Choroid plexus epithelial cell (primary cell): Measurements from ENCODE around the gene PARD3.

ENCODE experiments used
- DNase-seq: peaks from one replicate; pipeline ENCODE4 v3.0.0-alpha.2; 2010; ENCODE audit warnings: low read depth
- H3K4me3 ChIP-seq: 2 replicates; pipeline ENCODE4 v1.5.1; 2011; ENCODE audit warnings: low read depth, mild to moderate bottlenecking, control low read depth, low read length, moderate library complexity
- CTCF ChIP-seq: conservative IDR thresholded peaks from 2 replicates; pipeline ENCODE4 v1.5.1; 2011; ENCODE audit warnings: low read depth, mild to moderate bottlenecking, control low read depth, inconsistent platforms, low read length, moderate library complexity

The PARD3 gene

GRCh38 chr10:34585422-34586112, 229.5 kb downstream of the PARD3 start:
- peak; percentile 42 for DNase-seq
- TF ChIP-seq CTCF = no peak
- H3K4me3 ChIP-seq = no peak overlapping the region

GRCh38 chr10:34584164-34584563, 230.9 kb downstream of the PARD3 start:
- TF ChIP-seq CTCF = no peak
- DNase-seq = peak; percentile 93
- H3K4me3 ChIP-seq = no peak overlapping the region

GRCh38 chr10:34581801-34582532, 233.1 kb downstream of the PARD3 start:
- no peak overlapping the region for H3K4me3 ChIP-seq
- peak; percentile 59 for DNase-seq
- TF ChIP-seq CTCF = no peak

GRCh38 chr10:34580643-34581042, 234.5 kb downstream of the PARD3 start:
- DNase-seq = peak; percentile 75
- no peak overlapping the region for H3K4me3 ChIP-seq
- no peak for TF ChIP-seq CTCF

GRCh38 chr10:34580214-34580613, 234.9 kb downstream of the PARD3 start:
- H3K4me3 ChIP-seq = no peak overlapping the region
- no peak for DNase-seq
- no peak for TF ChIP-seq CTCF

- TF ChIP-seq CTCF = no peak
- DNase-seq = no peak
- H3K4me3 ChIP-seq = no peak overlapping the region
These were observed 236.6 kb downstream of the PARD3 start for GRCh38 chr10:34578468-34578867.

GRCh38 chr10:34576797-34577196, 238.3 kb downstream of the PARD3 start:
- DNase-seq = no peak
- no peak for TF ChIP-seq CTCF
- H3K4me3 ChIP-seq = no peak overlapping the region
